ENCODE data around the gene SERGEF.

The SERGEF gene

DNA sequence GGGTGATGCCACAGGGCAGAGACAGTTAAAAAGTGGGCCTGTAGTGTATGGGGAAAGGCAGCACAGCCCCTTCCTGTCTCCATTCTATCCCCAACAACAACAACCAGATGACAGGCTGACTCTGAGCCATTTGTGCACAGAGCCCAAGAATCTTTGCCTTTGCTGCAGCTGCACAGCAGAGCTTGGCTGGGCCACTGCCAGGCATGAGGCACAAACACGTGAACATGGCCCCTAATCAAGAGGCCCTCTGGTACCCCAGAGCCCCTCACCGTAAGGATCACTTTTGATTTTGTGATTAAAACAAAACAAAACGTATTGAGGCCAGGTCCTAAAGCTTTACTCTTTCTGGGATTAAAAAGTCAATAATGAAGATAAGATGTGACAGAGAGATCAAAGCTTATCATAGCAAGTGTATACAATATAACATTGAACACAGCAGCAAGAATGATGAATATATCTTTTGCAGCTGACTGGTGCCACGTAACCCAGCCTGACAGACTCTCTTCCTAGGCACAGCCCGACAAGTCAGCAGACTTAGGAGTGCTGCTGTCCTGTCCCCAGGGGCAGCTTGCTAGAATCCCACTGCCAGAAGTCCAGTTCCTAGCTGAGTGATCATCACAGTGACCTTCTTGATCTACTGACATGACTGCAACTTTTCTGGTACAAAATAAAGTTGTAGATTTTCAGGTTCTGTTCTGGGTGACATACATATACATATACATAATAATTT is 117.8 kb downstream of the SERGEF start:
- no peaks in the 10 kb centered on the region for H3F3A ChIP-seq (ENCODE audit: insufficient read depth)
- no peaks in the 10 kb centered on the region for H3K79me2 ChIP-seq (ENCODE audit: insufficient read depth, low read length)
- H3K36me3 ChIP-seq (ENCODE audit: low read length), result no peaks in the 10 kb centered on the region
- H3K9me2 ChIP-seq (replicated peaks; ENCODE audit: insufficient read depth, low read length), result no peaks in the 10 kb centered on the region
- no peak overlapping the region for H2AFZ ChIP-seq (ENCODE audit: low read depth, low read length, severe bottlenecking)
- no peak overlapping the region for H3K4me3 ChIP-seq (ENCODE audit: insufficient read depth, low read length, poor library complexity, severe bottlenecking)
- no peak overlapping the region for H3K4me2 ChIP-seq (ENCODE audit: low read depth, low read length, poor library complexity, severe bottlenecking)
- no peak for TF ChIP-seq EZH2phosphoT487 (conservative IDR thresholded peaks at IDR 0.05; ENCODE audit: low read length)
- no peak overlapping the region for H3K27ac ChIP-seq (ENCODE audit: low read depth, low read length)
- H3K9me3 ChIP-seq (ENCODE audit: insufficient read depth, low read length), result no peaks in the 10 kb centered on the region
- H4K20me1 ChIP-seq (ENCODE audit: low read depth, low read length), result no peaks in the 10 kb centered on the region
- no peaks in the 10 kb centered on the region for H3K27me3 ChIP-seq (ENCODE audit: low read length)
- no peak overlapping the region for H3K9ac ChIP-seq (ENCODE audit: low read length)

DNA sequence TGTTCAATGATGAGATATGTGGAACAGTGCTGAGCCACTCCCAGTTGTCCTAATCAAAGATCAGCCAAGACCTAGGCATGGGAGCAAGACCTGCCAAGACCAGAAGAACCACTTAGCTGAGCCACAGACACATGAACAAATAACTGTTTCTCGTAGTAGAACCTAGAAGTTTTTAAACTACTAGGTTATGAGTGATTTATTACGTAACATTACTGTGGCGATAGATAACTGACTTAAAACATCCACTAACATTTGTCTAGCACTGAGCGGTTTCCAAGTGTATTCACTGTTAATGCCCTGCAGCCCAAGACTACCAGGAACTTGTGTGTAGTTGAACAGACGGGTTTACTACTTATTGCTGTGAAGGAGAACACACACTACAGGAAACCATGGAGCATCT is 120.4 kb downstream of the SERGEF start:
- Histone ChIP-seq H3K9me3 (ENCODE audit: insufficient read depth, low read length) (no peaks in the 10 kb centered on the region), H3K36me3 (ENCODE audit: low read length) (no peaks in the 10 kb centered on the region)

DNA sequence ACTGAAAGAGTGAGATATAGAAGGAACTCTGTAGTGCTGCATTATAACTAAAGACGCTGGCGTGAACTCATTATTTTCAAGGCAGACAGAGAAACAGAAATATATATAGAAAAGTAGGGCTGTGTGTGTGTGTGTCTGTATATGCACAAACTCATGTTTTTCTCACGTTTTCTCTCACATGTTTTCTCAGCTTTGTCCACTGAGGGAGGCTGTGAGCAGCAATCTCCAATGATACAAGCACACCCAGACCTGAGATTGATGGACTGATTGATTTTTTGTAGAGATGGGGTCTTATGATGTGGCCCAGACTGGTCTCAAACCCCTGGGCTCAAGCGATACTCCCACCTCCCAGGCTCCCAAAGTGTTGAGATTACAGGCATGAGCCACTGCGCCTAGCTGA is 122.5 kb downstream of the SERGEF start:
- Histone ChIP-seq H3K9me2 (replicated peaks; ENCODE audit: insufficient read depth, low read length) (no peaks in the 10 kb centered on the region), H3K79me2 (ENCODE audit: insufficient read depth, low read length) (no peaks in the 10 kb centered on the region), H2AFZ (ENCODE audit: low read depth, low read length, severe bottlenecking) (no peak overlapping the region), H3K27ac (ENCODE audit: low read depth, low read length) (no peak overlapping the region), H3F3A (ENCODE audit: insufficient read depth) (no peaks in the 10 kb centered on the region), H3K36me3 (ENCODE audit: low read length) (no peaks in the 10 kb centered on the region), H3K9me3 (ENCODE audit: insufficient read depth, low read length) (no peaks in the 10 kb centered on the region), H3K27me3 (ENCODE audit: low read length) (no peaks in the 10 kb centered on the region), H3K4me2 (ENCODE audit: low read depth, low read length, poor library complexity, severe bottlenecking) (no peak overlapping the region), H3K4me3 (ENCODE audit: insufficient read depth, low read length, poor library complexity, severe bottlenecking) (no peak overlapping the region), H3K9ac (ENCODE audit: low read length) (no peak overlapping the region), H4K20me1 (ENCODE audit: low read depth, low read length) (no peaks in the 10 kb centered on the region)
- TF ChIP-seq, protein P1, sequence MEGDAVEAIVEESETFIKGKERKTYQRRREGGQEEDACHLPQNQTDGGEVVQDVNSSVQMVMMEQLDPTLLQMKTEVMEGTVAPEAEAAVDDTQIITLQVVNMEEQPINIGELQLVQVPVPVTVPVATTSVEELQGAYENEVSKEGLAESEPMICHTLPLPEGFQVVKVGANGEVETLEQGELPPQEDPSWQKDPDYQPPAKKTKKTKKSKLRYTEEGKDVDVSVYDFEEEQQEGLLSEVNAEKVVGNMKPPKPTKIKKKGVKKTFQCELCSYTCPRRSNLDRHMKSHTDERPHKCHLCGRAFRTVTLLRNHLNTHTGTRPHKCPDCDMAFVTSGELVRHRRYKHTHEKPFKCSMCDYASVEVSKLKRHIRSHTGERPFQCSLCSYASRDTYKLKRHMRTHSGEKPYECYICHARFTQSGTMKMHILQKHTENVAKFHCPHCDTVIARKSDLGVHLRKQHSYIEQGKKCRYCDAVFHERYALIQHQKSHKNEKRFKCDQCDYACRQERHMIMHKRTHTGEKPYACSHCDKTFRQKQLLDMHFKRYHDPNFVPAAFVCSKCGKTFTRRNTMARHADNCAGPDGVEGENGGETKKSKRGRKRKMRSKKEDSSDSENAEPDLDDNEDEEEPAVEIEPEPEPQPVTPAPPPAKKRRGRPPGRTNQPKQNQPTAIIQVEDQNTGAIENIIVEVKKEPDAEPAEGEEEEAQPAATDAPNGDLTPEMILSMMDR (IDR thresholded peaks at IDR 0.05; ENCODE audit: insufficient read depth, low read length, poor library complexity, severe bottlenecking), result no peak
- TF ChIP-seq EZH2phosphoT487 (conservative IDR thresholded peaks at IDR 0.05; ENCODE audit: low read length), result no peak

More for the DNA sequence above, 120.4 kb downstream of the SERGEF start:
- no peak overlapping the region for H2AFZ ChIP-seq (ENCODE audit: low read depth, low read length, severe bottlenecking)
- no peaks in the 10 kb centered on the region for H3F3A ChIP-seq (ENCODE audit: insufficient read depth)
- no peaks in the 10 kb centered on the region for H3K9me2 ChIP-seq (replicated peaks; ENCODE audit: insufficient read depth, low read length)
- H3K4me2 ChIP-seq (ENCODE audit: low read depth, low read length, poor library complexity, severe bottlenecking), result no peak overlapping the region
- no peaks in the 10 kb centered on the region for H3K27me3 ChIP-seq (ENCODE audit: low read length)
- no peak overlapping the region for H3K27ac ChIP-seq (ENCODE audit: low read depth, low read length)
- TF ChIP-seq EZH2phosphoT487 (conservative IDR thresholded peaks at IDR 0.05; ENCODE audit: low read length), result no peak
- TF ChIP-seq, protein P1 (IDR thresholded peaks at IDR 0.05; ENCODE audit: insufficient read depth, low read length, poor library complexity, severe bottlenecking), result no peak
- H3K79me2 ChIP-seq (ENCODE audit: insufficient read depth, low read length), result no peaks in the 10 kb centered on the region
- no peaks in the 10 kb centered on the region for H4K20me1 ChIP-seq (ENCODE audit: low read depth, low read length)
- no peak overlapping the region for H3K9ac ChIP-seq (ENCODE audit: low read length)
- H3K4me3 ChIP-seq (ENCODE audit: insufficient read depth, low read length, poor library complexity, severe bottlenecking), result no peak overlapping the region

DNA sequence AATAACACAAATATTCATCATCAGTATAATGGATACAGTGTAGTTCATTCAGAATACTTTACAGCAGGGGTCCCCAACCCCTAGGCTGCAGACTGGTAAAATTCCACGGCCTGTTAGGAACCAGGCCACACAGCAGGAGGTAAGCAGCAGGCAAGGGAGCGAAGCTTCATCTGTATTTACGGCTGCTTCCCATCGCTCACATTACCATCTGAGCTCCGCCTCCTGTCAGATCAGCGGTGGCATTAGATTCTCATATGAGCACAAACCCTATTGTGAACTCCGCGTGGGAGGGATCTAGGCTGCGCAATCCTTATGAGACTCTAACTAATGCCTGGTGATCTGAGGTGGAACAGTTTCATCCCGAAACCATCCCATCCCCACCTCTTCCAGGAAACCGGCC is 125.1 kb downstream of the SERGEF start:
- no peak overlapping the region for H3K27ac ChIP-seq (ENCODE audit: low read depth, low read length)
- H3K79me2 ChIP-seq (ENCODE audit: insufficient read depth, low read length), result no peaks in the 10 kb centered on the region
- H3K9me3 ChIP-seq (ENCODE audit: insufficient read depth, low read length), result no peaks in the 10 kb centered on the region
- no peak overlapping the region for H3K9ac ChIP-seq (ENCODE audit: low read length)
- no peaks in the 10 kb centered on the region for H3K9me2 ChIP-seq (replicated peaks; ENCODE audit: insufficient read depth, low read length)
- H3F3A ChIP-seq (ENCODE audit: insufficient read depth), result no peaks in the 10 kb centered on the region
- H3K36me3 ChIP-seq (ENCODE audit: low read length), result no peaks in the 10 kb centered on the region
- H4K20me1 ChIP-seq (ENCODE audit: low read depth, low read length), result no peaks in the 10 kb centered on the region
- H2AFZ ChIP-seq (ENCODE audit: low read depth, low read length, severe bottlenecking), result no peak overlapping the region
- no peaks in the 10 kb centered on the region for H3K27me3 ChIP-seq (ENCODE audit: low read length)
- no peak overlapping the region for H3K4me2 ChIP-seq (ENCODE audit: low read depth, low read length, poor library complexity, severe bottlenecking)
- H3K4me3 ChIP-seq (ENCODE audit: insufficient read depth, low read length, poor library complexity, severe bottlenecking), result no peak overlapping the region
- TF ChIP-seq EZH2phosphoT487 (conservative IDR thresholded peaks at IDR 0.05; ENCODE audit: low read length), result no peak
- TF ChIP-seq, protein P1 (IDR thresholded peaks at IDR 0.05; ENCODE audit: insufficient read depth, low read length, poor library complexity, severe bottlenecking), result no peak
